Rectal smooth muscle tissue (tissue), 1 donor: ENCODE measurements around the gene TMEM200A.

Source experiments
- H3K27ac ChIP-seq: one replicate; pipeline ENCODE4 v1.7.0; 2013; ENCODE audit warnings: low read depth, low read length, inconsistent platforms
- H3K27me3 ChIP-seq: one replicate; pipeline ENCODE4 v1.7.0; 2013; ENCODE audit warnings: low read length; ENCODE audit not compliant: control insufficient read depth, insufficient read depth
- H3K36me3 ChIP-seq: one replicate; pipeline ENCODE4 v1.7.0; 2013; ENCODE audit warnings: low read length; ENCODE audit not compliant: control insufficient read depth, insufficient read depth
- H3K4me1 ChIP-seq: one replicate; pipeline ENCODE4 v1.7.0; 2013; ENCODE audit warnings: low read length; ENCODE audit not compliant: control insufficient read depth, insufficient read depth
- H3K4me3 ChIP-seq: one replicate; pipeline ENCODE4 v1.7.0; 2013; ENCODE audit warnings: low read length
- H3K9ac ChIP-seq: one replicate; pipeline ENCODE4 v1.7.0; 2013; ENCODE audit warnings: low read length

TMEM200A gene

GRCh38 chr6:130482645-130483390 lies 117.0 kb downstream of the TMEM200A start:
- no peaks in the 10 kb centered on the region for H3K4me1 ChIP-seq
- no peaks in the 10 kb centered on the region for H3K27me3 ChIP-seq
- no peaks in the 10 kb centered on the region for H3K36me3 ChIP-seq
- no peak overlapping the region for H3K9ac ChIP-seq
- H3K27ac ChIP-seq: no peak overlapping the region
- no peak overlapping the region for H3K4me3 ChIP-seq

- Histone ChIP-seq H3K27me3 (no peaks in the 10 kb centered on the region), H3K9ac (no peak overlapping the region), H3K4me3 (no peak overlapping the region), H3K36me3 (no peaks in the 10 kb centered on the region), H3K27ac (no peak overlapping the region), H3K4me1 (no peaks in the 10 kb centered on the region)
Observed at GRCh38 chr6:130485870-130486269, 120.1 kb downstream of the TMEM200A start.

GRCh38 chr6:130486417-130486816 lies 120.6 kb downstream of the TMEM200A start:
- H3K9ac ChIP-seq: no peak overlapping the region
- H3K27me3 ChIP-seq: no peaks in the 10 kb centered on the region
- no peak overlapping the region for H3K27ac ChIP-seq

GRCh38 chr6:130489514-130489913 lies 123.7 kb downstream of the TMEM200A start:
- no peaks in the 10 kb centered on the region for H3K36me3 ChIP-seq
- no peak overlapping the region for H3K4me3 ChIP-seq
- no peaks in the 10 kb centered on the region for H3K4me1 ChIP-seq
- H3K27ac ChIP-seq: no peak overlapping the region
- H3K27me3 ChIP-seq: no peaks in the 10 kb centered on the region
- H3K9ac ChIP-seq: no peak overlapping the region

More at GRCh38 chr6:130486417-130486816, 120.6 kb downstream of the TMEM200A start:
- Histone ChIP-seq H3K4me3 (no peak overlapping the region), H3K4me1 (no peaks in the 10 kb centered on the region), H3K36me3 (no peaks in the 10 kb centered on the region)
